Gastroesophageal sphincter (tissue), 3 donors: ENCODE measurements around the gene SH2B2.

Source experiments
- POLR2A ChIP-seq, 2 donors: fragments of 450-650 bp; IDR thresholded peaks; one replicate each; pipeline ENCODE4 v1.6.1; 2017; ENCODE audit warnings: antibody characterized with exemption in 2 of 2, mild to moderate bottlenecking in 2 of 2, moderate library complexity in 1 of 2
- POLR2AphosphoS5 ChIP-seq: sonication (generic); formaldehyde crosslinking; IDR thresholded peaks from one replicate; pipeline ENCODE4 v1.6.1; 2017; ENCODE audit warnings: antibody characterized with exemption
- TF ChIP-seq, protein P1 (sequence below), 4 experiments: fragments of 200-600 bp in 2 of 4; fragments of 450-650 bp in 2 of 4; sonication (generic) in 1 of 4; IDR thresholded peaks; one replicate each; pipeline ENCODE4 v1.5.1; 2017 to 2019; ENCODE audit warnings: antibody characterized with exemption in 4 of 4, mild to moderate bottlenecking in 2 of 4, moderate library complexity in 2 of 4

DNA sequence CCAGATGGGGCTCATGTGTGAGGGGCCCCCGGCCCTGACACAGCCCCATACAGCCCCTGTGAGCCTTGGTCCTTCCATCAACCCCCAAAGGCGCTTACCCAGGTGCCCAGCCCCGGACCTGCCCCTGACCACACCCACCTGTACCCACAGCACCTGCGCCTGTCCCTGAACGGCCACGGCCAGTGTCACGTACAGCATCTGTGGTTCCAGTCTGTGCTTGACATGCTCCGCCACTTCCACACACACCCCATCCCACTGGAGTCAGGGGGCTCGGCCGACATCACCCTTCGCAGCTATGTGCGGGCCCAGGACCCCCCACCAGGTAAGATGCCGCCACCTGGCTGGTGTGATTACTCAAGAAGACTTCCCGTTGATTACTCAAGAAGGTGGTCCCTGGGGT lies 33.5 kb downstream of the SH2B2 start:
- TF ChIP-seq, protein P1, sequence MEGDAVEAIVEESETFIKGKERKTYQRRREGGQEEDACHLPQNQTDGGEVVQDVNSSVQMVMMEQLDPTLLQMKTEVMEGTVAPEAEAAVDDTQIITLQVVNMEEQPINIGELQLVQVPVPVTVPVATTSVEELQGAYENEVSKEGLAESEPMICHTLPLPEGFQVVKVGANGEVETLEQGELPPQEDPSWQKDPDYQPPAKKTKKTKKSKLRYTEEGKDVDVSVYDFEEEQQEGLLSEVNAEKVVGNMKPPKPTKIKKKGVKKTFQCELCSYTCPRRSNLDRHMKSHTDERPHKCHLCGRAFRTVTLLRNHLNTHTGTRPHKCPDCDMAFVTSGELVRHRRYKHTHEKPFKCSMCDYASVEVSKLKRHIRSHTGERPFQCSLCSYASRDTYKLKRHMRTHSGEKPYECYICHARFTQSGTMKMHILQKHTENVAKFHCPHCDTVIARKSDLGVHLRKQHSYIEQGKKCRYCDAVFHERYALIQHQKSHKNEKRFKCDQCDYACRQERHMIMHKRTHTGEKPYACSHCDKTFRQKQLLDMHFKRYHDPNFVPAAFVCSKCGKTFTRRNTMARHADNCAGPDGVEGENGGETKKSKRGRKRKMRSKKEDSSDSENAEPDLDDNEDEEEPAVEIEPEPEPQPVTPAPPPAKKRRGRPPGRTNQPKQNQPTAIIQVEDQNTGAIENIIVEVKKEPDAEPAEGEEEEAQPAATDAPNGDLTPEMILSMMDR (IDR thresholded peaks at IDR 0.05): no peak
- no peak for TF ChIP-seq POLR2A (IDR thresholded peaks at IDR 0.05)
- no peak for TF ChIP-seq POLR2AphosphoS5
